ENCODE results near the gene LAMA3.
"Not testable (repeated sequence)": the region's sequence is repeated elsewhere in the genome, so short reads cannot be mapped to it uniquely, and the experiment has no call there.

LAMA3 gene

DNA sequence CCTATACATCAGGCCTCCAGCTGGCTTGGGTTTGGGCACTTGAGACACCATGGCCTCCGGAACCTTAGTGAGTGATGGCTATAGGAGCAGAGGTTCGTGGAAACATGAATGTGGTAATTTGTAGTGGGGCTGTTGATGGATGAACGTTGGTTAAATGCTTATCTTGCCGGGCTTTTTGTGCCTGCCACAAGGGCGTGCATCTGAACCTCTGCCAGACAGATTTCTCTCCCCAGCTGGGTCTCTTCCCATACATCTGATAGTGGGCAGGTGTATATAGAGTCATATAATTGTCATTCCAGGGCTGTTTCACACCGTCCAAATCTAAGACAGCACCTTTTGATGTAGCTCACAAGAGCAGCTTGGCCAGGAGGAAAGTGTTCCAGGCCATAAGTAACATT, 14.7 kb downstream of the LAMA3 start:
- WGBS, 2 experiments: 89 to 90% methylated on average over 6 of the region's 6 CpGs
- Histone ChIP-seq H3K27ac (ENCODE audit: insufficient read depth, low read depth, low read length, poor library complexity, severe bottlenecking) (no peak overlapping the region), H3K9me3 (ENCODE audit: control insufficient read depth, low read length) (no peaks in the 10 kb centered on the region), H3K4me3 (ENCODE audit: insufficient read depth, low read depth, low read length) (no peak overlapping the region), H3K4me1 (ENCODE audit: control insufficient read depth, insufficient read depth, low read length) (no peaks in the 10 kb centered on the region), H3K27me3 (ENCODE audit: control insufficient read depth, insufficient read depth, low read length, poor library complexity, severe bottlenecking) (no peaks in the 10 kb centered on the region), H3K36me3 (ENCODE audit: control insufficient read depth, insufficient read depth, low read length) (no peaks in the 10 kb centered on the region)

GRCh38 chr18:23704806-23705205, 15.6 kb downstream of the LAMA3 start:
- no peak overlapping the region for H3K27ac ChIP-seq (ENCODE audit: insufficient read depth, low read depth, low read length, poor library complexity, severe bottlenecking)
- H3K4me1 ChIP-seq (ENCODE audit: control insufficient read depth, insufficient read depth, low read length): no peaks in the 10 kb centered on the region
- no peaks in the 10 kb centered on the region for H3K9me3 ChIP-seq (ENCODE audit: control insufficient read depth, low read length)
- no peaks in the 10 kb centered on the region for H3K27me3 ChIP-seq (ENCODE audit: control insufficient read depth, insufficient read depth, low read length, poor library complexity, severe bottlenecking)
- no peak overlapping the region for H3K4me3 ChIP-seq (ENCODE audit: insufficient read depth, low read depth, low read length)
- H3K36me3 ChIP-seq (ENCODE audit: control insufficient read depth, insufficient read depth, low read length): no peaks in the 10 kb centered on the region

DNA sequence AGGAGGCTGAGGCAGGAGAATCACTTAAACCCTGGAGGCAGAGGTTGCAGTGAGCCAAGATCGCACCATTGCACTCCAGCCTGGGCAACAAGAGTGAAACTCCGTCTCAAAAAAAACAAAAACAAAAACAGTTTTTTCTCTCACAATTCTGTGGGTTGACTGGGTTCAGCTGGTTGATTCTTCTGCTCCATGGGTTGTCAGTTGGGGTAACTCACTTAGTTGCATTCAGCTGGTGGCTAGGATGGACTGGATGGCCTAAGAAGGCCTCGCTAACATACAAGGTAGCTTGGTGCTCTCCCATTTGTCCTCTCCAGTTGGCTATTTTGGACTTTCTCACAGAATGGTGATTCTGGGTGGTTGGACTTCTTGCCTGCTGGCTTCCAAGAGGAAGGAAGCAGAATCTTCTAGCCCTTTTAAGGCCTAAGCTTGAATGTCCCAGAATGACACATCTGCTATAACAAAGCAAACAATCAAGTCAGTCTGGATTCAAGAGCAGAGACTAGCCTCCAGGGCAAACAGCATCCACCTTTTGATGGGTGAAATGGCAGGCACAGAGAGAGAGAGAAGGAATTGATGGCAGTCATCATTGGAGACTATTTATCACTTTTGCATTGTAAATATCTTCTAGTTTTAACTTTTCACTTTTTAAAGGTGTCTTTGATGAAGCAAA, 17.9 kb downstream of the LAMA3 start:
- WGBS, 2 experiments: 95 to 97% methylated on average over 3 of the region's 3 CpGs
- H3K4me3 ChIP-seq (ENCODE audit: insufficient read depth, low read depth, low read length): no peak overlapping the region
- H3K27ac ChIP-seq (ENCODE audit: insufficient read depth, low read depth, low read length, poor library complexity, severe bottlenecking): no peak overlapping the region
- H3K4me1 ChIP-seq (ENCODE audit: control insufficient read depth, insufficient read depth, low read length): no peaks in the 10 kb centered on the region
- H3K27me3 ChIP-seq (ENCODE audit: control insufficient read depth, insufficient read depth, low read length, poor library complexity, severe bottlenecking): no peaks in the 10 kb centered on the region
- H3K36me3 ChIP-seq (ENCODE audit: control insufficient read depth, insufficient read depth, low read length): no peaks in the 10 kb centered on the region
- H3K9me3 ChIP-seq (ENCODE audit: control insufficient read depth, low read length): no peaks in the 10 kb centered on the region

DNA sequence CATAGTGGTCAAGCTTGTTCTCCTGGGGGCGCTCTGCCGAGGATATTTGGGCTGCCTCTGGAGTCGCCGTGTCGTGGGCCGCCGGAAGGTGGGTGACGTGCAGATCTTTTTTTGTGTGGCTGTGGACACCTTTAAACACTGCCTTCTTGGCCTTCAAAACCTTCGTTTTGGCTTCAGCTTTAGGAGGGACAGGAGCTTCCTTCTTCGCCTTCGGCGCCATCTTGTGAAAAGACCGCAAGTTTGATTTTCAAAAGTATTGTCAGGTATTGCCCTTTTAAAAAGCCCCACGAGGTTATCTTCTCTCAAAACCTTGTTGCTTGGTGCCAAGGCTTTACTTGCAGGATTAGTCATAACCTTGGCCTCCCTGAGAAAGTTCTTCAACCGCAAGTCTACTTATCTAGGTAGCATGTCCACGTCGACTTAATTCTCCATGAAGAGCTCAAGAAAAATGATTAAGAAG, 20.8 kb downstream of the LAMA3 start:
- Histone ChIP-seq H3K4me3 (ENCODE audit: insufficient read depth, low read depth, low read length) (no peak overlapping the region), H3K4me1 (ENCODE audit: control insufficient read depth, insufficient read depth, low read length) (no peaks in the 10 kb centered on the region), H3K36me3 (ENCODE audit: control insufficient read depth, insufficient read depth, low read length) (no peaks in the 10 kb centered on the region), H3K9me3 (ENCODE audit: control insufficient read depth, low read length) (no peaks in the 10 kb centered on the region), H3K27ac (ENCODE audit: insufficient read depth, low read depth, low read length, poor library complexity, severe bottlenecking) (no peak overlapping the region), H3K27me3 (ENCODE audit: control insufficient read depth, insufficient read depth, low read length, poor library complexity, severe bottlenecking) (no peaks in the 10 kb centered on the region)
- 90 to 91% methylated on average over 17 of the region's 17 CpGs for WGBS, 2 experiments

DNA sequence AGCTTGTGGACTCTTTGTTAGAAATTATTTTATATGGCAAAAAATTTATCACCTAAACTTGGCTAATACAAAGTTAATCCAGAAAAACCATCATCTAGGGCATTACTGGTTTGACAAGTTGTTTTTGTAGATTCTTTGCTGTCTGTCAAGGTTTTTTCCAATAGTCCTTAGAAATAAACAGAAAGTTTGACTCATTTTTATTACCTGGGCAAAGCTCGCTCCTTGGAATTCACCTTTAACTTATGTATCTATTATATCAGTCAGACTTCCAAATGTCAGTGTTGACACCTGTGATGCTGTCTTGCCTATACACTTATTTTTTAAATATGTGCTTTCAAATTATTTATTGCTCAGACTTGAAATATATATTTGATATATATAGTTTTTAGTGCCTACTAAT, 21.7 kb downstream of the LAMA3 start:
- Histone ChIP-seq H3K4me3 (ENCODE audit: insufficient read depth, low read depth, low read length) (no peak overlapping the region), H3K36me3 (ENCODE audit: control insufficient read depth, insufficient read depth, low read length) (no peaks in the 10 kb centered on the region), H3K27me3 (ENCODE audit: control insufficient read depth, insufficient read depth, low read length, poor library complexity, severe bottlenecking) (no peaks in the 10 kb centered on the region), H3K9me3 (ENCODE audit: control insufficient read depth, low read length) (no peaks in the 10 kb centered on the region), H3K27ac (ENCODE audit: insufficient read depth, low read depth, low read length, poor library complexity, severe bottlenecking) (no peak overlapping the region), H3K4me1 (ENCODE audit: control insufficient read depth, insufficient read depth, low read length) (no peaks in the 10 kb centered on the region)
- WGBS, 2 experiments: 100% methylated on average over 1 of the region's 1 CpG

DNA sequence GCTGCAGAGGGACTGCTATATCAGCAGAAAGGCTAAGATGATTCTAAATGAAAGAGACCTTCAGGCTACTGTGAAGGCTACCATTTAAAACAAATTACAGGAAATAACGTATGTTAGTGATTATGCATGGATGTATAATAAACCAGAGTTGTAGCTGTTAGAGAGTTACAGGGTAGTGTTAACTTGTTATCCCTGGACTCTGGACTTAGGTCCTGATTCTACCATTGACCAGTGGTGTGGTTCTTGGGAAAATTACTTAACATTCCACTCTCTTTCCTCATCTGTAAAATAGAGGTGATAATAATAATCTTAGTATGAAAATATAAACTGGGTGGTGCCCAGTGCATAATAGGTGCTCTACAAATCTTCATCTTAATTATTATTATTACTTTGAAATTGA, 22.2 kb downstream of the LAMA3 start:
- Histone ChIP-seq H3K9me3 (ENCODE audit: control insufficient read depth, low read length) (no peaks in the 10 kb centered on the region), H3K27me3 (ENCODE audit: control insufficient read depth, insufficient read depth, low read length, poor library complexity, severe bottlenecking) (no peaks in the 10 kb centered on the region), H3K4me3 (ENCODE audit: insufficient read depth, low read depth, low read length) (no peak overlapping the region), H3K36me3 (ENCODE audit: control insufficient read depth, insufficient read depth, low read length) (no peaks in the 10 kb centered on the region), H3K27ac (ENCODE audit: insufficient read depth, low read depth, low read length, poor library complexity, severe bottlenecking) (no peak overlapping the region), H3K4me1 (ENCODE audit: control insufficient read depth, insufficient read depth, low read length) (no peaks in the 10 kb centered on the region)
- 95 to 100% methylated on average over 1 of the region's 1 CpG for WGBS, 2 experiments

GRCh38 chr18:23712445-23712844, 23.2 kb downstream of the LAMA3 start:
- Histone ChIP-seq H3K4me3 (ENCODE audit: insufficient read depth, low read depth, low read length) (no peak overlapping the region), H3K27me3 (ENCODE audit: control insufficient read depth, insufficient read depth, low read length, poor library complexity, severe bottlenecking) (no peaks in the 10 kb centered on the region), H3K27ac (ENCODE audit: insufficient read depth, low read depth, low read length, poor library complexity, severe bottlenecking) (no peak overlapping the region), H3K4me1 (ENCODE audit: control insufficient read depth, insufficient read depth, low read length) (no peaks in the 10 kb centered on the region), H3K36me3 (ENCODE audit: control insufficient read depth, insufficient read depth, low read length) (no peaks in the 10 kb centered on the region), H3K9me3 (ENCODE audit: control insufficient read depth, low read length) (no peaks in the 10 kb centered on the region)
- WGBS, 2 experiments: 85 to 100% methylated on average over 3 of the region's 3 CpGs

DNA sequence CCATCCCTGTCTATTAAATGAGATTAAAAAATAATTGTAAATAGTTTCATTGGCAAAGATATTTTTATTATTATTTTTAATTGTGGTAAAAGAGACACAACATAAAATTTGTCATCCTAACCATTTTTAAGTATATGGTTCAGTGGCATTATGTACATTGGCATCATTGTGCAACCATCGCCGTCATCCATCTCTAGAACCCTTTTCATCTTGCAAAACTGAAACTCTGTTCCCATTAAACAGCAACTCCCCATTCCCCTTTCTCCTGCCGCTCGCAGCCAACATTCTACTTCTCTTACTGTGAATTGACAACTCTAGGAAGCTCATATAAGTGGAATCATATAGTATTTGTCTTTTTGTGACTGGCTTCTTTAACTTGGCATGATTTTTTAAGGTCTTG, 25.3 kb downstream of the LAMA3 start:
- Histone ChIP-seq H3K27me3 (ENCODE audit: control insufficient read depth, insufficient read depth, low read length, poor library complexity, severe bottlenecking) (no peaks in the 10 kb centered on the region), H3K27ac (ENCODE audit: insufficient read depth, low read depth, low read length, poor library complexity, severe bottlenecking) (no peak overlapping the region), H3K36me3 (ENCODE audit: control insufficient read depth, insufficient read depth, low read length) (no peaks in the 10 kb centered on the region), H3K4me1 (ENCODE audit: control insufficient read depth, insufficient read depth, low read length) (no peaks in the 10 kb centered on the region), H3K9me3 (ENCODE audit: control insufficient read depth, low read length) (no peaks in the 10 kb centered on the region), H3K4me3 (ENCODE audit: insufficient read depth, low read depth, low read length) (no peak overlapping the region)
- WGBS, 2 experiments: 91 to 98% methylated on average over 3 to 4 of the region's 4 CpGs

DNA sequence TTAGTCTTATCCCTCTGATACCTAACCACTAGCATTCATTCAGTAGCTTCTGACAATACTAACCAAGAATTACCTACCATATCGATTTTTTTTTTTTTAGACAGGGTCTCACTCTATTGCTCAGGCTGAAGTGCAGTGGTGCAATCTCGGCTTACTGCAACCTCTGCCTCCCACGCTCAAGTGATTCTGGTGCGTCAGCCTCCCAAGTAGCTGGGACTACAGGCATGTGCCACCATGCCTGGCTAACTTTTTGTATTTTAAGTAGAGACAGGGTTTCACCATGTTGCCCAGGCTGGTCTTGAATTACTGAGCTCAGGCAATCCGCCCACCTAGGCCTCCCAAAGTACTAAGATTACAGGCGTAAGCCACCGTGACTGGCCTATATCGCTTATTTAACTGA, 26.8 kb downstream of the LAMA3 start:
- H3K27me3 ChIP-seq (ENCODE audit: control insufficient read depth, insufficient read depth, low read length, poor library complexity, severe bottlenecking); H3K4me1 ChIP-seq (ENCODE audit: control insufficient read depth, insufficient read depth, low read length); H3K9me3 ChIP-seq (ENCODE audit: control insufficient read depth, low read length); H3K27ac ChIP-seq (ENCODE audit: insufficient read depth, low read depth, low read length, poor library complexity, severe bottlenecking); H3K4me3 ChIP-seq (ENCODE audit: insufficient read depth, low read depth, low read length); H3K36me3 ChIP-seq (ENCODE audit: control insufficient read depth, insufficient read depth, low read length): not testable (repeated sequence)
- WGBS, 2 experiments: 68 to 84% methylated on average over 8 of the region's 8 CpGs

DNA sequence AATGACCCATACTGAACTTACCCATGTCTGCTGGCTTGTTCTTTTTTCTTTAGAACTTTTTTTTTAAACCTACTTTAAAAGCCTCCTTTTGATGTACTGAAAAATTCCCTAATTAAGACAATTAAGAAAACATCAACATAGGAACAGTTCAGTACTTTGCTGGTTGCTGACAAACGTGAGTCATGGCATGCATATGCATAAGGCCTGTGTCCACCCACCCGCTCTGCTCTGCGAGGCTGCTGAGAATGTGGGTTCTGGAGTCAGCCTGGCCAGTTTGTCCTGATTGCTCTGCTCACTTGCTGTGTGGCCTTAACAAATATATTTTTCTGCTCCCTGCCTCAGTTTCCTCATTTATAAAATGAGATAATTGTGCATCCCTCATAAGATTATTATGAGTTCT, 27.3 kb downstream of the LAMA3 start:
- no peak overlapping the region for H3K27ac ChIP-seq (ENCODE audit: insufficient read depth, low read depth, low read length, poor library complexity, severe bottlenecking)
- WGBS, 2 experiments: 51 to 67% methylated on average over 3 of the region's 3 CpGs
- H3K9me3 ChIP-seq (ENCODE audit: control insufficient read depth, low read length): no peaks in the 10 kb centered on the region

GRCh38 chr18:23716966-23717365, 27.7 kb downstream of the LAMA3 start:
- Histone ChIP-seq H3K27ac (ENCODE audit: insufficient read depth, low read depth, low read length, poor library complexity, severe bottlenecking) (no peak overlapping the region), H3K4me1 (ENCODE audit: control insufficient read depth, insufficient read depth, low read length) (no peaks in the 10 kb centered on the region), H3K27me3 (ENCODE audit: control insufficient read depth, insufficient read depth, low read length, poor library complexity, severe bottlenecking) (no peaks in the 10 kb centered on the region), H3K9me3 (ENCODE audit: control insufficient read depth, low read length) (no peaks in the 10 kb centered on the region), H3K36me3 (ENCODE audit: control insufficient read depth, insufficient read depth, low read length) (no peaks in the 10 kb centered on the region), H3K4me3 (ENCODE audit: insufficient read depth, low read depth, low read length) (no peak overlapping the region)

More for the DNA sequence above, 27.3 kb downstream of the LAMA3 start:
- no peaks in the 10 kb centered on the region for H3K36me3 ChIP-seq (ENCODE audit: control insufficient read depth, insufficient read depth, low read length)
- no peaks in the 10 kb centered on the region for H3K27me3 ChIP-seq (ENCODE audit: control insufficient read depth, insufficient read depth, low read length, poor library complexity, severe bottlenecking)
- H3K4me3 ChIP-seq (ENCODE audit: insufficient read depth, low read depth, low read length): no peak overlapping the region
- no peaks in the 10 kb centered on the region for H3K4me1 ChIP-seq (ENCODE audit: control insufficient read depth, insufficient read depth, low read length)
